Calu3 (cell line): Measurements from ENCODE around the gene UNK. TPM values are rescaled to one million over a fixed set of nuclear protein-coding genes. Genes with fewer than 3 reads are reported as not detected.
"Not testable (repeated sequence)": the region's sequence is repeated elsewhere in the genome, so short reads cannot be mapped to it uniquely, and the experiment has no call there.

Source experiments
- BruUV-seq: library from RNA; stranded (reverse); fragments of 400-500 nt; replicated peaks from 2 replicates; lab custom pipeline; 2021; lab: Mats Ljungman, UMichigan
- CTCF ChIA-PET: fragments of 300-600 bp; sonication (Branson Sonifier 250); formaldehyde crosslinking; loops from one replicate; lab custom pipeline; 2022; ENCODE audit warnings: antibody characterized with exemption; lab: Charles Lee
- DNase-seq: peaks from one replicate; pipeline ENCODE4 v3.0.0; 2022
- H3K27ac Mint-ChIP-seq: one replicate; pipeline ENCODE4 v1.8.0; 2022; ENCODE audit warnings: mixed read lengths; ENCODE audit not compliant: unreplicated experiment
- H3K27me3 Mint-ChIP-seq: one replicate; pipeline ENCODE4 v1.8.0; 2022; ENCODE audit warnings: mixed read lengths; ENCODE audit not compliant: unreplicated experiment
- H3K36me3 Mint-ChIP-seq: one replicate; pipeline ENCODE4 v1.8.0; 2022; ENCODE audit warnings: mild to moderate bottlenecking, moderate library complexity, mixed read lengths; ENCODE audit not compliant: insufficient read depth, unreplicated experiment
- H3K4me1 Mint-ChIP-seq: one replicate; pipeline ENCODE4 v1.8.0; 2022; ENCODE audit warnings: mild to moderate bottlenecking, low read depth, mixed read lengths; ENCODE audit not compliant: unreplicated experiment
- H3K4me3 Mint-ChIP-seq: one replicate; pipeline ENCODE4 v1.8.0; 2022; ENCODE audit warnings: mild to moderate bottlenecking, low read depth, moderate library complexity, mixed read lengths; ENCODE audit not compliant: unreplicated experiment
- H3K9me3 Mint-ChIP-seq: one replicate; pipeline ENCODE4 v1.8.0; 2022; ENCODE audit warnings: low read depth, mixed read lengths; ENCODE audit not compliant: unreplicated experiment
- intact Hi-C: fragments of 100-400 bp; cut with micrococcal nuclease; formaldehyde crosslinking; loops from one replicate; pipeline ENCODE4 v1.10.0; 2022; ENCODE audit not compliant: unreplicated experiment
- total RNA-seq: library from RNA; stranded (reverse); gene quantifications from 2 replicates; pipeline ENCODE4 v1.2.3, GENCODE V29; 2022
- TF ChIP-seq, protein P1 (sequence below): fragments of 200-600 bp; IDR thresholded peaks from one replicate; pipeline ENCODE4 v1.8.0; 2022; ENCODE audit warnings: antibody characterized with exemption; ENCODE audit not compliant: unreplicated experiment

UNK gene
- total RNA-seq, 1 experiment from 2014 or later: 26.0 TPM

DNA sequence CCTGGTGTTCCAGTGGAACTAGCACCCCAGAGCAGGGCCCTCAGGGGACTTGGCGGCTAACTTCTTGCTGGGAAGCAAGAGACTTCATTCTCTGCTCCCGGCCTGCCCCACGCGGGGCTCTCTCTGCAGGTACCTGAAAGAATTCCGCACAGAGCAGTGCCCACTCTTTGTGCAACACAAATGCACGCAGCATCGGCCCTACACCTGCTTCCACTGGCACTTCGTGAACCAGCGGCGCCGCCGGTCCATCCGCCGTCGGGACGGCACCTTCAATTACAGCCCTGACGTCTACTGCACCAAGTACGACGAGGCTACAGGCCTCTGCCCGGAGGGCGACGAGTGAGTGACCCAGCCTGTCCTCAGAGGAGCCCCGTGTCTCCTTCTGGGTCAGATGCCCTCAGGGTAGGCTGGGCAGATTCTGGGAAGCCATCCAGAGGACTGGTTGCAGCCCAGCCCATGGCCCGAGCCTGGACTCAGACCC is 25.1 kb downstream of the UNK start:
- DNase-seq: no peak
- TF ChIP-seq, protein P1, sequence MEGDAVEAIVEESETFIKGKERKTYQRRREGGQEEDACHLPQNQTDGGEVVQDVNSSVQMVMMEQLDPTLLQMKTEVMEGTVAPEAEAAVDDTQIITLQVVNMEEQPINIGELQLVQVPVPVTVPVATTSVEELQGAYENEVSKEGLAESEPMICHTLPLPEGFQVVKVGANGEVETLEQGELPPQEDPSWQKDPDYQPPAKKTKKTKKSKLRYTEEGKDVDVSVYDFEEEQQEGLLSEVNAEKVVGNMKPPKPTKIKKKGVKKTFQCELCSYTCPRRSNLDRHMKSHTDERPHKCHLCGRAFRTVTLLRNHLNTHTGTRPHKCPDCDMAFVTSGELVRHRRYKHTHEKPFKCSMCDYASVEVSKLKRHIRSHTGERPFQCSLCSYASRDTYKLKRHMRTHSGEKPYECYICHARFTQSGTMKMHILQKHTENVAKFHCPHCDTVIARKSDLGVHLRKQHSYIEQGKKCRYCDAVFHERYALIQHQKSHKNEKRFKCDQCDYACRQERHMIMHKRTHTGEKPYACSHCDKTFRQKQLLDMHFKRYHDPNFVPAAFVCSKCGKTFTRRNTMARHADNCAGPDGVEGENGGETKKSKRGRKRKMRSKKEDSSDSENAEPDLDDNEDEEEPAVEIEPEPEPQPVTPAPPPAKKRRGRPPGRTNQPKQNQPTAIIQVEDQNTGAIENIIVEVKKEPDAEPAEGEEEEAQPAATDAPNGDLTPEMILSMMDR: no peak
- peaks cover 11% of the 10 kb centered on the region for H3K36me3 Mint-ChIP-seq
- no peaks in the 10 kb centered on the region for H3K9me3 Mint-ChIP-seq
- no peaks in the 10 kb centered on the region for H3K4me1 Mint-ChIP-seq
- no peaks in the 10 kb centered on the region for H3K27me3 Mint-ChIP-seq
- intact Hi-C loops: no loop called here
- BruUV-seq: no TSS peak
- H3K4me3 Mint-ChIP-seq: no peak overlapping the region
- no peak overlapping the region for H3K27ac Mint-ChIP-seq
- CTCF ChIA-PET: no interaction called here

DNA sequence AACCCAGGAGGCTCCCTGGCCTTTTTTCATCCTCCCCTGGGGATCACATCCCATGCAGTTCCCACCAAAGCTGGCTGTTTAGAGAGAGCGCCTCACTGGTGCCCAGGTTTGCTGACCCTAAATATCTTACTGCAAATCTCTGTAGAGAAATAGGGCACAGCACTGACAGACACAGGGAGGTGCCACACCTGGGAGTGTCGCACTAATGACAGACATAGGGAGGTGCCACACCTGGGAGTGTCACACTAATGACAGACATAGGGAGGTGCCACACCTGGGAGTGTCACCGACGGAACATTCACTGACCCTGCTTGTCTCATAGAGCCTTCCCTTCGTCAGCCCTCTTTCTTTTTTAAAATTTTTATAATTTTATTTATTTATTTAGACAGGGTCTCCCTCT is 25.6 kb downstream of the UNK start:
- no peak for DNase-seq
- H3K4me1 Mint-ChIP-seq: no peaks in the 10 kb centered on the region
- CTCF ChIA-PET: no interaction called here
- intact Hi-C loops: no loop called here
- no peaks in the 10 kb centered on the region for H3K9me3 Mint-ChIP-seq
- no peak overlapping the region for H3K27ac Mint-ChIP-seq
- TF ChIP-seq, protein P1: no peak
- BruUV-seq: no TSS peak
- no peak overlapping the region for H3K4me3 Mint-ChIP-seq
- H3K27me3 Mint-ChIP-seq: no peaks in the 10 kb centered on the region
- peaks cover 11% of the 10 kb centered on the region for H3K36me3 Mint-ChIP-seq

DNA sequence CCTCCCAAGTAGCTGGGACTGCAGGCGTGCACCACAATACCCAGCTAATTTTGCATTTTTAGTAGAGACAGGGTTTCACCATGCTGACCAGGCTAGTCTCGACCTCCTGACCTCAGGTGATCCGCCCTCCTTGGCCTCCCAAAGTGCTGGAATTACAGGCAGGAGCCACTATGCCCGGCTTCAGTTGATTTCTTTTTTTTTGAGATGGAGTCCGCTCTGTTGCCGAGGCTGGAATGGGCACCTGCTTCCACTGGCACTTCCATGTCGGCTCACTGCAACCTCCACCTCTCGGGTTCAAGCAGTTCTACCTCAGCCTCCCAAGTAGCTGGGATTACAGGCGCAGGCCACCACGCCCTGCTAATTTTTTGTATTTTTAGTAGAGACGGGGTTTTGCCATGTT is 26.1 kb downstream of the UNK start:
- intact Hi-C loops, H3K27me3 Mint-ChIP-seq, DNase-seq, H3K9me3 Mint-ChIP-seq, BruUV-seq, H3K4me1 Mint-ChIP-seq, H3K4me3 Mint-ChIP-seq, H3K27ac Mint-ChIP-seq, CTCF ChIA-PET: not testable (repeated sequence)
- peaks cover 11% of the 10 kb centered on the region for H3K36me3 Mint-ChIP-seq

DNA sequence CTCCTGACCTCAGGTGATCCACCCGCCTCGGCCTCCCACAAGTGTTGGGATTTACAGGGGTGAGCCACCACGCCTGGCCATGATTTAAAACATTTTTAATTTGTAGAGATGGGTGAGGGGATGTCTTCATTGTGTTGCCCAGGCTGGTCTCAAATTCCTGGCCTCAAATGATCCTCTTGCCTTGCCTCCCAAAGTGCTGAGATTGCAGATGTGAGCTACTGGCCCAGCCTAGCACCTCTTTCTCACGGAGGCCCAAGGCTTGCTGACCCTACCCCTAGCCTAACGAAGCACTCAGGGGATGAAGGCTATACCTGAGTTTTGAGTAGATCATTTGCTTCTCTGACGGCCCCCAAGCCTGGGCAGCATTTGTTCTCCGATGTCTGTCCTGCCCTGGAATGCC is 26.6 kb downstream of the UNK start:
- Mint-ChIP-seq H3K27me3 (no peaks in the 10 kb centered on the region), H3K9me3 (no peaks in the 10 kb centered on the region), H3K27ac (no peak overlapping the region), H3K4me3 (no peak overlapping the region), H3K36me3 (peaks cover 9% of the 10 kb centered on the region), H3K4me1 (no peaks in the 10 kb centered on the region)
- no TSS peak for BruUV-seq
- intact Hi-C loops: no loop called here
- CTCF ChIA-PET: no interaction called here
- DNase-seq: no peak
- TF ChIP-seq, protein P1: no peak

DNA sequence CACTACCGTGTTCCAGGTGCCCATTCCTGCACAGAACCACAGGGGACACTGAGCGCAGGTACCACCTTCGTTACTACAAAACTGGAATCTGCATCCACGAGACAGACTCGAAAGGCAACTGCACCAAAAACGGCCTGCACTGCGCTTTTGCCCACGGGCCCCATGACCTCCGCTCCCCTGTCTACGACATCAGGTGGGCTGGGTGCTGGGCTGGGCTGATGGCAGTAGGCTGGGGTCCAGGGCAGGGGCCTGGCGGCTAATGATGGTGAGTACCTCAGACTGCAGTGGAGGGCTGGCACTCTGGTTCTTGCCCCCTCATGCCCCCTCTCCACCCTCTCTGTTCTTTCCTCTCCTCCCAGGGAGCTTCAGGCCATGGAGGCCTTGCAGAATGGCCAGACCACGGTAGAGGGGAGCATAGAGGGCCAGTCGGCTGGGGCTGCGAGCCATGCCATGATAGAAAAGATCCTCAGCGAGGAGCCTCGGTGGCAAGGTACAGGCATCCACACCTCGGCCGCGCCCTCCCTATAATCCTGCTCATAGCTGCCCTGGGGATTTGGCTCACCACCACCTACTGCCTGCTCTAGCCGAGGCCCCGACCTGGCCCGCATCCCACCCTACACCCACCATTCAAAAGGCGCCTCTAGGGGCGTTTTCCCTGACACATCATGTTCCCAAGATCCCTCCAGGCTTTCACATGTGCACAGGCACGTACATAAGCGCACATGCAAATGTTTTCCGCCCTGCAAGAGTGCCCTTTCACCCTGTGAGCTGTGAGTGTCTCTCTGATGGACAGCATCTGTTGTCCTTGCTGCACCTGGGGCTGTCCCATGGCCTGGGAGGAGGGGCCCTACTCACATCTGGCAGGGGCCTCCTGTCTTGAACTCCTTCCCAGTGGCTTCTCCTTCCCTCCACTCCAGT is 27.7 kb downstream of the UNK start:
- Mint-ChIP-seq H3K27me3 (no peaks in the 10 kb centered on the region), H3K4me1 (no peaks in the 10 kb centered on the region), H3K27ac (no peak overlapping the region), H3K9me3 (no peaks in the 10 kb centered on the region), H3K4me3 (no peak overlapping the region), H3K36me3 (peaks cover 14% of the 10 kb centered on the region)
- TF ChIP-seq, protein P1: no peak
- BruUV-seq: no TSS peak
- CTCF ChIA-PET: interaction anchor here (0.6 kb wide), 1 partner anchor 213 kb away, joined by 5 read pairs; no protein-coding TSS in a partner anchor
- intact Hi-C loops: no loop called here
- no peak for DNase-seq
